Left colon (tissue), 2 donors: ENCODE measurements around the gene PIGM. TPM values are rescaled to one million over a fixed set of nuclear protein-coding genes. Genes with fewer than 3 reads are reported as not detected.

ENCODE experiments used
- total RNA-seq, 2 donors: library from RNA; stranded (reverse); fragmentation: NEBNext Ultra II Directional; extraction: Animal tissue kit (Norgen Biotek cat#: 25700); gene quantifications; one replicate each; pipeline ENCODE4 v1.2.1, GENCODE V29; 2021
- donor health status: DM: no; HTN: no; CAD: no.
- donor health status: DM: yes; HTN: yes; CAD: no.

Gene PIGM
- total RNA-seq, 2 donors from 2014 or later: 5.4 to 6.2 TPM

Other genes with a start within 250 kb of the PIGM start
- under 1 TPM in 1 of 2 donors, not detected in 1; 0.14 TPM for gene FCRL6, start 229.6 kb downstream of the PIGM start, total RNA-seq
- gene SLAMF8, start 205.1 kb downstream of the PIGM start, total RNA-seq: 1 to 10 TPM; 1.2 to 4.7 TPM
- gene VSIG8, start 169.3 kb downstream of the PIGM start, total RNA-seq: not detected
- gene CFAP45, start 131.8 kb downstream of the PIGM start, total RNA-seq: under 1 TPM; 0.31 to 0.34 TPM
- gene TAGLN2, start 106.5 kb downstream of the PIGM start, total RNA-seq: 100 to 1,000 TPM; 268 to 291 TPM
- 10 to 100 TPM; 31.5 to 46.3 TPM for gene IGSF9, start 86.4 kb downstream of the PIGM start, total RNA-seq
- not detected for gene SLAMF9, start 77.8 kb downstream of the PIGM start, total RNA-seq
- gene KCNJ10, start 38.2 kb upstream of the PIGM start, total RNA-seq: under 1 TPM in 1 of 2 donors, not detected in 1; 0.45 TPM
- gene KCNJ9, start 49.5 kb upstream of the PIGM start, total RNA-seq: not detected
- gene IGSF8, start 66.6 kb upstream of the PIGM start, total RNA-seq: 10 to 100 TPM; 57.6 to 64.0 TPM
- gene ATP1A2, start 83.8 kb upstream of the PIGM start, total RNA-seq: 10 to 100 TPM in 1 of 2 donors, 1 to 10 TPM in 1; 1.8 to 12.1 TPM
- gene ATP1A4, start 119.6 kb upstream of the PIGM start, total RNA-seq: not detected
- gene CASQ1, start 158.6 kb upstream of the PIGM start, total RNA-seq: under 1 TPM in 1 of 2 donors, not detected in 1; 0.64 TPM
- gene PEA15, start 173.4 kb upstream of the PIGM start, total RNA-seq: 10 to 100 TPM; 26.2 to 42.4 TPM
- gene DCAF8, start 230.6 kb upstream of the PIGM start, total RNA-seq: 10 to 100 TPM; 83.3 to 92.8 TPM